HG03108 (cell line): ENCODE results near the gene IL6R.
"Not testable (repeated sequence)": the region's sequence is repeated elsewhere in the genome, so short reads cannot be mapped to it uniquely, and the experiment has no call there.

ENCODE experiments used
- ATAC-seq: cut with Tn5 transposase; IDR thresholded peaks from one replicate; pipeline ENCODE4 v1.9.1; 2021; ENCODE audit warnings: moderate library complexity; ENCODE audit not compliant: unreplicated experiment

The IL6R gene

GRCh38 chr1:154478639-154479038 lies 73.5 kb downstream of the IL6R start:
- ATAC-seq: no peak

- no peak for ATAC-seq
Measured at GRCh38 chr1:154479764-154480421, 74.8 kb downstream of the IL6R start.

- ATAC-seq: no peak
Measured at GRCh38 chr1:154481053-154481452, 75.9 kb downstream of the IL6R start.

- no peak for ATAC-seq
Measured at GRCh38 chr1:154483941-154484803, 79.0 kb downstream of the IL6R start.

GRCh38 chr1:154485106-154485505 lies 80.0 kb downstream of the IL6R start:
- no peak for ATAC-seq

- no peak for ATAC-seq
Measured at GRCh38 chr1:154485910-154486496, 80.9 kb downstream of the IL6R start.

- not testable (repeated sequence) for ATAC-seq
Measured at GRCh38 chr1:154486756-154487155, 81.6 kb downstream of the IL6R start.

- no peak for ATAC-seq
Measured at GRCh38 chr1:154488922-154489321, 83.8 kb downstream of the IL6R start.

GRCh38 chr1:154489695-154490274 lies 84.6 kb downstream of the IL6R start:
- ATAC-seq: no peak

GRCh38 chr1:154490317-154490716 lies 85.2 kb downstream of the IL6R start:
- ATAC-seq: no peak

- no peak for ATAC-seq
Measured at GRCh38 chr1:154492115-154492514, 87.0 kb downstream of the IL6R start.

- ATAC-seq: no peak
Measured at GRCh38 chr1:154493276-154493675, 88.1 kb downstream of the IL6R start.

GRCh38 chr1:154495496-154496273 lies 90.5 kb downstream of the IL6R start:
- ATAC-seq: no peak

- ATAC-seq: no peak
Measured at GRCh38 chr1:154496383-154496782, 91.2 kb downstream of the IL6R start.

- ATAC-seq: peak; percentile 81
Measured at GRCh38 chr1:154497026-154497806, 92.1 kb downstream of the IL6R start.

- ATAC-seq: no peak
Measured at GRCh38 chr1:154499446-154499845, 94.3 kb downstream of the IL6R start.

GRCh38 chr1:154500533-154500932 lies 95.4 kb downstream of the IL6R start:
- ATAC-seq: no peak

- ATAC-seq: no peak
Measured at GRCh38 chr1:154501423-154502065, 96.4 kb downstream of the IL6R start.

- no peak for ATAC-seq
Measured at GRCh38 chr1:154502066-154502743, 97.1 kb downstream of the IL6R start, which contains the start of the genes SHE and TDRD10. Gene SHE (minus strand): TSS chr1:154502412. CDS start chr1:154502026, 386 bp downstream. Gene TDRD10 (plus strand): TSS chr1:154502219. CDS start chr1:154506904, 4,685 bp downstream.
